ENCODE data around the gene WWC2.
"Not testable (repeated sequence)": the region's sequence is repeated elsewhere in the genome, so short reads cannot be mapped to it uniquely, and the experiment has no call there.

Gene WWC2

DNA sequence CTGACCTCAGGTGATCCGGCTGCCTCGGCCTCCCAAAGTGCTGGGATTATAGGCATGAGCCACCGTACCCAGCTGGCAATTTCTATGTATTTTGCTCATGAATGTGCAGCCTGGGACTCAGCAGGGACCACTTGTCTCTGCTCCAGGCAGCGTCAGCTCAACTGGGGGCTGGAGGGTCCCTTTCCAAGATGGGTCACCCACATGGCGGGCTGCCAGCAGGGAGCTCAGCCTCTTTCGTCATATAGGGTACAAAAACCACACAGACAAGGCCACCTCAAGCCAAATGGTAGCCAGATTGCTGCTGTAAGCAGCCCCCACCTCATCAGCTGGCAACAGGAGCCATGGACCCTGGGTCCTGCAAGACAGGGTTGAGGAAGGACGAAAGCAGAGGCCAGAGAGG lies 225.6 kb downstream of the WWC2 start:
- in situ Hi-C loops (cut with MboI; ENCODE audit: low sequenced_read_pairs): no loop called here

DNA sequence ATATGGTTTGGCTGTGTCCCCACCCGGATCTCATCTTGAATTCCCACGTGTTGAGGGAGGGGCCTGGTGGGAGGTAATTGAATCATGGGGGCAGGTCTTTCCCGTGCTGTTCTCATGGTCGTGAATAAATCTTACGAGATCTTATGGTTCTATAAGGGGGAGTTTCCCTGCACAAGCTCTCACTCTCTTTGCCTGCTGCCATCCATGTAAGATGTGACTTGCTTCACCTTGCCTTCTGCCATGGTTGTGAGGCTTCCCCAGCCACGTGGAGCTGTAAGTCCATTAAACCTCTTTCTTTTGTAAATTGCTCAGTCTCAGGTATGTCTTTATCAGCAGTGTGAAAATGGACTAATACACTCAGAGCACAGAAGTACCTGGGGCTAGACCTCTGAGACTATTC lies 227.3 kb downstream of the WWC2 start:
- in situ Hi-C loops (cut with MboI; ENCODE audit: low sequenced_read_pairs): not testable (repeated sequence)

DNA sequence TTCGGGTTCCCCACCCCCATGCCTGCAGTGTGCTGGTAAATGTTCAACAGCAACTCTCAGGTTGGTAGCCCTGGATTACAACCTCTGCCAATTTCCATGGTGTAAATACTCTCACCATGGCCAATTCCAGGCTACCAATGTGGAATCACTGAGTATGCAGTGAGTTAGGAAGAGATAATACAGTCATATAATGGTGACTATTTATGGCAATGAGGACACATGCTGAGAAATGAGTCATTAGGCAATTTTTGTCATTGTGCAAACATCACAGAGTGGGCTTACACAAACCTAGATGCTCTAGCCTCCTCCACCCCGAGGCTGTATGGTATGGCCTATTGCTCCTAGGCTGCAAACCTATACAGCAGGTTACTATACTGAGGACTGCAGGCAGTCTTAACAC lies 227.8 kb downstream of the WWC2 start:
- in situ Hi-C loops (cut with MboI; ENCODE audit: low sequenced_read_pairs): no loop called here

DNA sequence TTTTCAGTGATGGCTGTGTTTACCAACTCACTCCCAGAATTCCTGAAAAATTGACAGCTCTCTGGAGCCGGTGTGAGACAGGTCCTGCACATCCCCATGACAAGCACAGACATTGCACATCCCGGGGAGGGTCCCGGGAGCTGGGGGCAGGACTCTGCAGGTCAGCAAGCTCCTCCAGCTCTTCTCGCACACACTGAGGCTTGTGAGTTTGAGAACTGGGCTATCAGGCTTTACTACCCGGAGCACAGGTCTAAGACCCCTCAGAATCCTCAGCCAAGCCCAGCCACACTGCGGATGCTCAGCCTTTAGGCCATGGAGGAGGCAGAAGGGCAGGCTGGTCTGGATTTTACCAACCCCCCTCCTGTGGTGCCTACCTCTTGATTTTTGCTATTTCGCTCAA lies 228.8 kb downstream of the WWC2 start:
- in situ Hi-C loops (cut with MboI; ENCODE audit: low sequenced_read_pairs): no loop called here

DNA sequence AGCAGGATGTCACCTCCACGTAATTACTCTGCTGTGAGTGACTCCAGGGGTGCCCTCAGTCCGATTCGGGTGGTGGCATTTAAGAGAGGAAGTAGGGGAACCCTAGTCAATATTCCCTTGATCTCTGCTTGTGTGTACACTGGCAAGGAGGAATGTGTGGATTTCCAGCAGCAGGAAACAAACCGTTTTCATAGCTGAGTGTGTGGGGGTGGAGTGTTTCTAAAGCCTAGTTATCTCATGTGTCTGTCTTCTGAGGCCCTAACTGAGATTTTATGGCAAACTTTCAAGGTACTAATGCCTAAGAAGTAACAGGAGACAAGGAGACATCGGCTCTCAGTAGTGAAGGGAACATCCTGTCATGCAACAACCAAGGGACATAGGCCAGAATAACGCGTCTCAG lies 229.8 kb downstream of the WWC2 start:
- in situ Hi-C loops (cut with MboI; ENCODE audit: low sequenced_read_pairs): no loop called here

DNA sequence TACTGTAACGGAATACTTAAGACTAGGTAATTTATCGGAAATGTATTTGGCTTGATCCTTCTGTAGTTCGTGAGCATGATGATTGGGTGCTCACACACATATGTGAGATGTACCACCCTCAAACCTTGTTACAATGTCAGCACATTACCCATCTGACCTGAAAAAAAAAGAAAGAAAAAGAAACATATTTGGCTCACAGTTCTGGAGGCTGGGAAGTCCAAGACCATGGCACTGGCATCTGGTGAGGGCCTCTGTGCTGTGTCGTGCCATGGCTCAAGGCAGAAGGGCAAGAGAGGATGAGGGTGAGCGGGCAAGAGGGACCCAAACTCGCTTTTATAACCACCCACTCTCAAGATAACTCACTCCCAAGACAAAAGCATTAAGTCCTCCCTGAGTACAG lies 230.2 kb downstream of the WWC2 start:
- in situ Hi-C loops (cut with MboI; ENCODE audit: low sequenced_read_pairs): no loop called here

DNA sequence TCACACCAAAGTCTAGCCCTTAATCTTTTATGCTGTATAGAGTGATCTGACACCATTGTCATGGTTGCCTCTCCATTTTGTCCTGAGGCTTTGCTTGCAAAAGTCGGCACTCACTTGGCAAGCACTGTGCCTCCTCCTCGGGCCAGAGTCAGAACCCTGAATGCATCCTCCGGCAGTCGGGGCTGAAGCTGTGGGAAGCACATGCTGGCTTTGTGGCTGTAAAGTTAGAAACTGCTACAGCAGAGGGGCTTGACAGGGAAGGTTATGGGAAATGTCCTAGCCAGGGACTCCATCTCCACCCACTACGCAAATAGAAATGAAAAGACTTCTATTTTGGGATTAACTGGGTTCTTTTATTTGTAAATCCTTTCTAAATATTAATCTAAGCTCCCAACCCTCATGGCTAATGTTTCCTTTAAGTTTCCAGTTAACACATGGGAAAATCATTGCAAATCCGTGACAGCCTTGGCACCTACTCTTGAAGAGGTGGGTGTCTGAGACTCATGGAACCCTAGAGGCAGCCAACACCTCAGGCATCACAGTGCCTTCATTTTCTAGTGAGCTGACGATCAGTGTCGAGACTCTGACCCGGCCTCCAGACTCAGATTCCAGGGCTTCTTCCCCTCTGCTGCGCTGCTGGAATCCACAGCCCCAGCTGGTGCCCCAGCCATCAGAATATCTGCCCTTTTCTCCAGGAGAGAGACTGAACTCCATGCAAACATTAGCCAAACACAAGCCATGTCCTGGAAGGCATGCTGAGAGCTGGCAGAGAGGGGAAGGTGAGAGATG lies 231.1 kb downstream of the WWC2 start:
- in situ Hi-C loops (cut with MboI; ENCODE audit: low sequenced_read_pairs): no loop called here

DNA sequence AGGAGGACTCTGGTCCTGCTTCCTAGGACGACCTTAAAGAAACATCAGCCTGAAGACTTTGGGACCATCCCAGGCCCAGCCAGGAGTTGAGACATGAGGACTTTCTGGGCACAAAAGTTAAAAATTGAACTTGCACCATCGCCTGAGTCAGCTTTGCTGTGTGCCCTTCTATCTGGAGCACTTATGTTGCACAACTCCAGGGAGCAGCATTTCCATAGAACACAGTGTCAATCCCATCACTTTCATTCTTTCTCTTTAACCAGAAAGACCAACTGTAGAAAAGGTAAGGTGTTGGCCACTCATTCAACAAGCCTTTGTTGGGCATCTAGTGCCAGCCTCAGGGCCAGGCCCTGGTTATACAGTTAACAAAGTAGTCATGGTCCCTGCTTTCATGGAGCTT lies 231.8 kb downstream of the WWC2 start:
- in situ Hi-C loops (cut with MboI; ENCODE audit: low sequenced_read_pairs): no loop called here

DNA sequence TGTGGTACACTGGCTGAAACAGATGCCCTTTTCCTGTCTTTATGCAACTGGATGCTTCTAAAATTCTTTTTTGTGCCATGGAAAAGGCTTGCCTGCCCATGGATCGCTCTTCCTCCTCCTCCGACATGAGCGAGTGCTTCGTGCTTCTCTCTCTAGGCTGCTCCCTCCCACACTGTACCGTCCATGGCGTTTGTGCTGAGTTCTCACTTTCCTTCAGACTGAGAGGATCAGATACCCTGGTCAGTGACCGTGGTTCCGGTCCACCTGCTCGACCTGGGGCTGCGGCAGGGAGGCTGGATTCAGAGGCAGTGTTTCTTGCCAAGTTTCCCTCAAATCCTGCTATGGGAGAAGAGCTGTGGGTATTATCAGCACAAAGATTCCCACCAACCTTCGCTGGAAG lies 233.4 kb downstream of the WWC2 start:
- in situ Hi-C loops (cut with MboI; ENCODE audit: low sequenced_read_pairs): no loop called here

DNA sequence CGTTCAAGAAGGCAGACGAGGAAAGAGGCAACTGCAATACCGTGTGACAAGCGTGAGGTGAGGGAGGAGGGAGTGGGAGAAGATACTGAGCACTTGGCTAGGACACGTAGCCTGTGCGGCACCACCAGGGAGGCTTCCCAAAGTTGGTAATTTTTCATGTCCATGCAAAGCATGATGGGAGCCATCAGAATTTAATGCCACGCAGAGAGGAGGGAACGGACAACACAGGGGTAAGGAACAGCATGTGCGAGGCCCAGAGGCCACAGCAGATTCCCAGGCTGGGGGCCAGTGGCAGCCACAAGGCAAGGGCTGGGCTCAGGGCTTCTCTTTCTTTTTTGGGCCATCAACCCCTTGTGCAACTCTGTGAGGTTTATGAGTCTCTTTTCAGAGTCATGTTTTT lies 234.1 kb downstream of the WWC2 start:
- in situ Hi-C loops (cut with MboI; ENCODE audit: low sequenced_read_pairs): no loop called here

DNA sequence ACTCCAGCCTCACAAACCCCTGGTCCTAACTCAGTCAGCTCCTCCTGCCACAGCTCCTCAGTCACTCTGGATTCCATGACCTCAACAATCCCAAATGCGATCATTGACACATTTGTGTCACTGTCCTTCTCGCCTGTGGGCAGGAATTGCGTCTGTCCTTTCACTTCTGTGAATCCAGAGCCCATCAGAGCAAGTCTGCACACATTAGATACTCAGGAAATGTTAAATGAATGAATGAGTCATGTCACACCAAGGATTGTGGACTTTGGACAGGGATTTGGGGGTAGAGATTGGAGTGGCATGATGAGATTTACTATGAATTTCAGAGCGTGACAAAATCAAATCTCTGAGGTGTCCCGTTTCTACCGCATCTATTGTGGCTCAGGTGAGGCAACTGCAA lies 234.9 kb downstream of the WWC2 start:
- in situ Hi-C loops (cut with MboI; ENCODE audit: low sequenced_read_pairs): no loop called here

DNA sequence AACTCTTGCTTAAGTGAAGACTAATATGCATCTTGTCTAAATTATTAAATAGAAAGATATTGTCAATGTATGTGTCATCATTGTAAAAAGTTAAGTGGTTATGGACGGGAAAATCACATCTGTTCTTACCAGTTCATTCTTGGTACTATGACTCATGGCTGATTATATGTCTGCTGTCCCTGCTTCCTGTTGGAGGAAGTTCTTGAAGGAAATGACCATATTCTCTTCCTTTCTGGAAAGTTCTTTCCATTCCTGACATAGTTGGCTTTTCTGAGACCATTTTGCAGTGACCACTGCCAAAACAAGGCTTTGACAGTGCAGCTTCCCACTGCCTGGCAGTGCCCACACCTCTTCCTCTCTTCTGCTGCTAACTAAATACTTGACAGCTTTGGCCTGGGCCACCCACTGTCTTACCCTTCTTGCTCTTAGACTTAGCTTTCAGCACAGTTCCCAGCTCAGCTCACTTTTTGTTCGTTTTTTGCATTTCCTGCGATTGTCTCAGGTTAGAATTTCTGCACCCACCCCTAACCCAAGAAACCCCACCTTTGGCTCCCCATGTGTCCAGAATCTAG lies 236.4 kb downstream of the WWC2 start:
- in situ Hi-C loops (cut with MboI; ENCODE audit: low sequenced_read_pairs): no loop called here

DNA sequence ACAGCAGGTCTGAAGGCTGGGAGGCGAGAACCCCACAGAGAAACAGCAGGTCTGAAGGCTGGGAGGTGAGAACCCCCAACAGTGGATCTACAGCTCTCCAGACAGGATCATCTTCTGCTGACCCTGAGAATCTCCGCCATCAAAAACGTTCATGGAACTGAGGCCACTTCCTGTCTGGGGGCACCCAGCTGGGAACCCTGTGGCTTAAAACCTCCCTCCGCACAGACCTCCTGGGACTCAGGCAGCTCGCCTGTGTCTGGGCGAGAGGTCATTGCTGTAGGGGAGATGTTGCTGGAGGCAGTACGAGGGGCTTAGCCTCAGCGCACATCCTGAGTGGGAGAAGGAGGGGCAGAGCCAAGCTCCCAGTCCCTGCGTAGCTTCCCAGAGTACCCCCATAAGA lies 238.3 kb downstream of the WWC2 start:
- in situ Hi-C loops (cut with MboI; ENCODE audit: low sequenced_read_pairs): no loop called here

DNA sequence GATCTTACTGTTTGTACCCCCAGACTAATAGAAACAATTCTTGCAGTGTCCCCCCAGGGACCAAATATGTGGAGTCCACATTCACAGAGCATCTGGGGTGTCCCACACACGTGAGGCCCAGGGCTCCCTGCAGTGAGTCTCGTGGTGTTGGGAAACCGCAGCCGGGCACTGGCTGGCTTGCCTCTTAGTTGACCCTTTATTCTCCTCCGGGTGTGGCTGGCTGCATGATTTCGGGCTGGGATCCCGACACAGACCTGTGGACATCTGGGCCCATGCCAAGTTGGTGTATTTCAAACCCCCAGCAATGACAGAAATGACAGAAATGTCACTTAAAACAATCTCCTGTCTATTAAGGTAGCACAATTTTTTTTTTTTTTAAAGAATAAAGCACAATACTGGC lies 238.8 kb downstream of the WWC2 start:
- in situ Hi-C loops (cut with MboI; ENCODE audit: low sequenced_read_pairs): no loop called here

DNA sequence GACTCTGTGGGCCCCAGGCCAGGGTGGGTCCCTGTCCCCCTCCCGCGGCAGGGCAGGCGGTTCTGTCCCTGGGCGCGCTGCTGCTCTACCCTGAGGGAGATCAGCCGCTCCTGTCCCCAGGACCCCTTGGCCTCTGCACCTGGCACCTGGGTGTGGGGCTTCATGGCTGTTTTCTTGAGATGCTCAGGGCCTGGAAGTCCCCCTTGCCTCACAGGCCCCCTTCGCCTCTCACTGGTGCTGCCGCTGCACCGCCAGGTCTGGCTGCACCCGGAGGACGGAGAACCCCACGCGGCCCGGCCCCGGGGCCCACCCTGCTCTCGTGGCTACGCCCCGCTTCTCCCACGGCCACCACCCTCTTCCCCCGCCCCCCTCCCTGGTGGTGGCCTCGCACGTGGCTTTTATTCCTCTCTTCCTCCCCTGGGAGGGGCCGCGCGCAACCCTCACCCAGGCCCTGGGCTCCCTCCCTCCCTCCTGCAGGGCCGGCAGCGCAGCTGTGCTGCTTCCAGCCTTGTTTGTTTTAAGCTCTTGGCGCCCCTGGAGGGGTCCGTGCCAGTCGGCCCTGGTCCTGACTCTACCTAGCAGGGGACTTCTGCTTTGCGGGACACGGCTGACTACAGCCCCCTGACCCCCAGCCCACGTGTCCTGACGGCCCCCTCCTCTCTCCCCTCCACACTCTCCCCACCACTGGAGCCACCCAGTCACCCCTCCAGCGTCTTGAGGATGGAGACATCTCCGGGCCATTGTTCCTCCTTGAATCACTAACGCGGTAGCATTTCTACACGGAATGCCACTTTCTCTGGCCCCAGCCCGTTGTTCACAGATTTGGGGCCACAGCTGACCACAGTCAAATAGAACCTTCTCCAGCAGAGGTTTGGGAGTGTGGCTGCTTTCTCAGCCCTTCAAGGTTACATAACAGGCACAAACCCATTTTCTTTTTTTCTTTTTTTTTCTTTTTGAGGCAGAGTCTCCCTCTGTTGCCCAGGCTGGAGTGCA lies 243.8 kb downstream of the WWC2 start:
- in situ Hi-C loops (cut with MboI; ENCODE audit: low sequenced_read_pairs): no loop called here

DNA sequence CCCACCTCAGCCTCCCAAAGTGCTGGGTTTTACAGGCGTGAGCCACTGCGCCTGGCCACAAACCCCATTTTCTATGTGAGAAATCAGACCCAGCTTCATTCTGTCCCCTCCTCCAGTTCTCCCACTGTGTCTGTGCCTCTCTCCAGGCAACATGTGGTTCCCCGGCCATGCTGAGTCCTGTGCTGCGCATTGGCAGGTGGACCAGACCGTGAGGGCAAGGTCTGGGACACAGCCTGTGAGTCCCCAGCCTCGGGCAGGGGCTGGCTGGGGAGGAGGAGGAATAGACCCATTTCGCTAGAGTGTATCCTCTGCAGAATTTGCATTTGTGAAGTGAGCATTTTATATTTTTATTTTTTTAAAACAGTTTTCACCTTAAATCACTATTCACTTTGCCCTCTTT lies 244.7 kb downstream of the WWC2 start:
- in situ Hi-C loops (cut with MboI; ENCODE audit: low sequenced_read_pairs): no loop called here

DNA sequence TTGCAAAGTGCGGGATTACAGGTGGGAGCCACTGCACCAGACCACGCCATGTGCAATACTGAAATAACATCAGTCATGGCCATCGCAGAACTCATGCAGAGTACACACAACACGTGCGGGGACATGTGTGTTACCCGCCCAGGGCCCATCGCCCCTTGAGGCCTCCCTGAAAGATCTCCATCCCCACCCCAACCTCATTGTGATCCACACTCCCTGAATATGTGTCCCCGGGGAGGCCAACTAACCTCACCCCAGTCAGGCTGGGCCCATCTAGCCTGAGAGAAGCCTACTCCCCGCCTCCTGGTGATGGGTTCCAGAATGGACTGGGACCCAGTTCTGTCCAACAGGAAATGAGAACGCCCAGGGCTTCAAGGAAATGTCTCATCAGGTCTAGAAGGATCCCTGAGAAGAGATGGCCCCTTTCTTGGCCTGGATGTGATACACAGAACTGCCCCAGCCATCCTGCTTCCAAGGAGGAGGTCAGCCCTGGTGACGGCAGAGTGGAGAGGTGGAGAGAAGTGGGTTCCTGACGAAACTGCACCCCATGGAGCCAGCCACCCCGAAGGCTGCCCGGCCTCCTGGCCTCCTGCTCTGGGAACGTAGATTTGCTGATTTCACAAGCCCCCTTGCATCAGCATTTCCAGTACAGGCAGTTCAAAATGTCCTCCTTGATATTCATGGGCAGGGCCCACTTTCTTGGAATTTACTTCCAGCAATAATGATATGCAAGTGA lies 245.6 kb downstream of the WWC2 start:
- in situ Hi-C loops (cut with MboI; ENCODE audit: low sequenced_read_pairs): no loop called here

DNA sequence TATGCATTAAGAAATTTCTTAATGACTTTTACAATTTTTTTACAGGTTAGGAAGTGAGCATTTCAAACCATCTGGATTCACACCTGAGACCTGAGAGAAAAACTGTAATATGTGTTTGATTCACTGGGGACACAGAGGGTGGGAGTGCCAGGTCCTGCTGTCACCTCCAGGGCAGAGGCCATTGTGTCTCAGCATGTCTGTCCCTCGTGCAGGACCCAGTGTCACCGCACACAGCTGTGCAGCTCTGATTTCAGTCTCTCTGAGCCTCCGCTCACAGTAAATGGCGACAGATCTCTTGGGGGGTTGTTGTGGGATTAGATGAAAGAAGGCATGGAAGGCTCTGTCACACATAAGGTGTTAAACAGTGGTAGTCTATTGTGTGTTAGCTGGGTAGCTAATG lies 246.2 kb downstream of the WWC2 start:
- in situ Hi-C loops (cut with MboI; ENCODE audit: low sequenced_read_pairs): no loop called here

DNA sequence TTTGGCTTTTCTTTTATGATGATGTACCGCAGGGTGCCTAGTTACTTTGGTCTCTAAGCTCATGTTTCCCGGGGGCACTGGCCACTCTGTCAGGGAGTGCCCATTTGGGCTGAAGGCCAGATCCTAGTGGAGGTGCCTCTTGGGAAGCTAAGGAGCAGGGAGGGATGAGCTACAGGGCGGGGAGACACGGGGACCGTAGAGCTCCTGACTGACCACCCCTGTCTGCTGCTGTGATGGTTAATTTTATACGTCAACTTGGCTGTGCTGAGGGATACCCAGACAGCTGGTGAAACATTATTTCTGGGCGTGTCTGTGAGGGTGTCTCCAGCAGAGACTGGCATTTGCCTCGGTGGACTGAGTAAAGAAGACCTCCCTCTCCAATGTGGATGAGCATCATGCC lies 248.1 kb downstream of the WWC2 start:
- in situ Hi-C loops (cut with MboI; ENCODE audit: low sequenced_read_pairs): no loop called here

DNA sequence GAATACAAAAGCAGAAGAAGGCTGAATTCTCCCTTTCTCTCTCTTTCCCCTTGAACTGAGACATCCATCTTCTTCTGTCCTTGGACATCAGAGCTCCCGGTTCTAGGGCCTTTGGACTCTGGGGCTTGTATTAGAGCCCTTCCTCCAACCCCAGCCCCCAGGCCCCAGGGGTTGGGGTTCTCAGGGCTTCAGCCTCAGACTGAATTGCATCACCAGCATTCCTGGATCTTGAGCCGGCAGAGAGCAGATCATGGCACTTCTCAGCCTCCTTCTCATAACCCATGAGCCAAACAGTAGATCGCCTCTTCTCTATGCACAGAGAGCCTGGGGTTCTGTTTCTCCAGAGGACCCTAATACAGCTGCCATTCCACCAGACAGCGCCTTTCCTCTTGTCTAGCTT lies 248.5 kb downstream of the WWC2 start:
- in situ Hi-C loops (cut with MboI; ENCODE audit: low sequenced_read_pairs): no loop called here

DNA sequence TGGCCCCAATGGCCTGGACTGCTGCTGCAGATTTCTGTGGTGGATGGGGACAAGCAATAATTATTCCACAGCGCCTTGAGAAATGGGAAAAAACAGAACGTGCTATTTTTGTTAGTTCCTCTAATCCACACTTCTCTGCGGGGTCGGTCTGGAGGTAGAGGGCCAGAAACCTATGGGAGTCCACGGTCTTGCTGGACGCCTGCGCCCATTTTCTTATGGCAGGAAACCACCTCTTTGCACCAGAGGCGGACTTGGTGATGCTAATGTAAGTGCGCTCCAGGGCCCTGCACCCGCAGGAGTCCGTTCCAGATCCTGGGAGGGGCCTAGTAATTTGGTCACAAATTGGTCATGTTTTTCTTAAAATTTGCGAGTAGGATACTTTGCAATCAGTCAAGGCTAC lies 249.1 kb downstream of the WWC2 start:
- in situ Hi-C loops (cut with MboI; ENCODE audit: low sequenced_read_pairs): no loop called here

Data from HL-60/S4 treated with phorbol 12-myristate 13-acetate at 8.2 ng/mL for 4 days and 3 days (cell line).